WTC11 (cell line): ENCODE results near the gene DNAH1.

Source experiments
- CREM ChIP-seq: sonication (generic); formaldehyde crosslinking; IDR thresholded peaks from 2 replicates; pipeline ENCODE4 v1.8.1; 2022; ENCODE audit warnings: mild to moderate bottlenecking, missing genetic modification reagents, moderate library complexity
- ESRRA ChIP-seq: sonication (generic); formaldehyde crosslinking; IDR thresholded peaks from 2 replicates; pipeline ENCODE4 v1.8.1; 2022; ENCODE audit warnings: mild to moderate bottlenecking, missing genetic modification reagents, borderline replicate concordance
- HMGA2 ChIP-seq: fragments of 250-450 bp; sonication (Bioruptor Pico); IDR thresholded peaks from 2 replicates; pipeline ENCODE4 v1.4.0; 2021; ENCODE audit warnings: mild to moderate bottlenecking, moderate library complexity
- NR2C2 ChIP-seq: sonication (generic); formaldehyde crosslinking; IDR thresholded peaks from 2 replicates; pipeline ENCODE4 v1.8.0; 2022; ENCODE audit warnings: mild to moderate bottlenecking, missing genetic modification reagents
- SP1 ChIP-seq: sonication (generic); formaldehyde crosslinking; conservative IDR thresholded peaks from 2 replicates; pipeline ENCODE4 v1.8.1; 2022; ENCODE audit warnings: missing genetic modification reagents
- ZNF416 ChIP-seq: fragments of 250-450 bp; sonication (Bioruptor Pico); IDR thresholded peaks from 2 replicates; pipeline ENCODE4 v1.9.0; 2021; ENCODE audit warnings: mild to moderate bottlenecking, inconsistent platforms
- TF ChIP-seq, protein P1 (sequence below): fragments of 200-600 bp; IDR thresholded peaks from 2 replicates; pipeline ENCODE4 v1.8.0; 2022; ENCODE audit warnings: antibody characterized with exemption
- TF ChIP-seq, protein P2 (sequence below): sonication (generic); formaldehyde crosslinking; conservative IDR thresholded peaks from 2 replicates; pipeline ENCODE4 v1.8.1; 2022; ENCODE audit warnings: mild to moderate bottlenecking, missing genetic modification reagents
- TF ChIP-seq, protein P3 (sequence below): sonication (generic); formaldehyde crosslinking; IDR thresholded peaks from 2 replicates; pipeline ENCODE4 v1.8.1; 2023; ENCODE audit warnings: mild to moderate bottlenecking, missing genetic modification reagents, moderate library complexity
- TF ChIP-seq, protein P4 (sequence below): sonication (generic); formaldehyde crosslinking; IDR thresholded peaks from 2 replicates; pipeline ENCODE4 v1.8.1; 2023; ENCODE audit warnings: mild to moderate bottlenecking, moderate library complexity, missing genetic modification reagents
- TF ChIP-seq, protein P5 (sequence below): sonication (generic); formaldehyde crosslinking; conservative IDR thresholded peaks from 2 replicates; pipeline ENCODE4 v1.8.1; 2023; ENCODE audit warnings: mild to moderate bottlenecking, low read depth, missing genetic modification reagents, moderate library complexity

DNA sequence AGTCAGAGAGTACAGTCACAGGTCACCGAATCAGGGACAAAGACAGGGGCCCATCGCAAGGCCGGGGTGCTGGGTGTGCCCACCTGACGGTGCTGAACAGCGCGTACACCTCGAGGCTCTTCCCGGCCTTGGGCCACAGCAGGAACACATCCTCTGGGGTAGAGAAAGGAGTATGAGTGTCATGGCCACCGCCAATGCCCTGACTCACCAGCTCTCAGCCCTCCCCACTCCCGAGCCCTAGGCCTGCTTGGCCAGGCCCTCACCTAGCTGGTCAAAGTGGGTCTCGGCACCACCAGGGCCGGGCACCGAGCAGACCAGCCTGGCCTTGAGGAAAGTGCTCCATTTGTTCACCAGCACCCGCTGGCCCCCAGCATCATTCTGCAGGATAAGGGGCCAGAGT lies 124.6 kb downstream of the DNAH1 start:
- TF ChIP-seq, protein P1, sequence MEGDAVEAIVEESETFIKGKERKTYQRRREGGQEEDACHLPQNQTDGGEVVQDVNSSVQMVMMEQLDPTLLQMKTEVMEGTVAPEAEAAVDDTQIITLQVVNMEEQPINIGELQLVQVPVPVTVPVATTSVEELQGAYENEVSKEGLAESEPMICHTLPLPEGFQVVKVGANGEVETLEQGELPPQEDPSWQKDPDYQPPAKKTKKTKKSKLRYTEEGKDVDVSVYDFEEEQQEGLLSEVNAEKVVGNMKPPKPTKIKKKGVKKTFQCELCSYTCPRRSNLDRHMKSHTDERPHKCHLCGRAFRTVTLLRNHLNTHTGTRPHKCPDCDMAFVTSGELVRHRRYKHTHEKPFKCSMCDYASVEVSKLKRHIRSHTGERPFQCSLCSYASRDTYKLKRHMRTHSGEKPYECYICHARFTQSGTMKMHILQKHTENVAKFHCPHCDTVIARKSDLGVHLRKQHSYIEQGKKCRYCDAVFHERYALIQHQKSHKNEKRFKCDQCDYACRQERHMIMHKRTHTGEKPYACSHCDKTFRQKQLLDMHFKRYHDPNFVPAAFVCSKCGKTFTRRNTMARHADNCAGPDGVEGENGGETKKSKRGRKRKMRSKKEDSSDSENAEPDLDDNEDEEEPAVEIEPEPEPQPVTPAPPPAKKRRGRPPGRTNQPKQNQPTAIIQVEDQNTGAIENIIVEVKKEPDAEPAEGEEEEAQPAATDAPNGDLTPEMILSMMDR = no peak
- TF ChIP-seq SP1 (CRISPR knock-in tag) (no peak), ESRRA (CRISPR knock-in tag) (no peak), ZNF416 (CRISPR knock-in tag) (no peak), HMGA2 (CRISPR knock-in tag) (no peak), CREM (no peak), NR2C2 (no peak)
- TF ChIP-seq, protein P2, sequence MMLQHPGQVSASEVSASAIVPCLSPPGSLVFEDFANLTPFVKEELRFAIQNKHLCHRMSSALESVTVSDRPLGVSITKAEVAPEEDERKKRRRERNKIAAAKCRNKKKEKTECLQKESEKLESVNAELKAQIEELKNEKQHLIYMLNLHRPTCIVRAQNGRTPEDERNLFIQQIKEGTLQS = no peak
- TF ChIP-seq, protein P3, sequence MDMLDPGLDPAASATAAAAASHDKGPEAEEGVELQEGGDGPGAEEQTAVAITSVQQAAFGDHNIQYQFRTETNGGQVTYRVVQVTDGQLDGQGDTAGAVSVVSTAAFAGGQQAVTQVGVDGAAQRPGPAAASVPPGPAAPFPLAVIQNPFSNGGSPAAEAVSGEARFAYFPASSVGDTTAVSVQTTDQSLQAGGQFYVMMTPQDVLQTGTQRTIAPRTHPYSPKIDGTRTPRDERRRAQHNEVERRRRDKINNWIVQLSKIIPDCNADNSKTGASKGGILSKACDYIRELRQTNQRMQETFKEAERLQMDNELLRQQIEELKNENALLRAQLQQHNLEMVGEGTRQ (CRISPR knock-in tag) = no peak
- TF ChIP-seq, protein P4, sequence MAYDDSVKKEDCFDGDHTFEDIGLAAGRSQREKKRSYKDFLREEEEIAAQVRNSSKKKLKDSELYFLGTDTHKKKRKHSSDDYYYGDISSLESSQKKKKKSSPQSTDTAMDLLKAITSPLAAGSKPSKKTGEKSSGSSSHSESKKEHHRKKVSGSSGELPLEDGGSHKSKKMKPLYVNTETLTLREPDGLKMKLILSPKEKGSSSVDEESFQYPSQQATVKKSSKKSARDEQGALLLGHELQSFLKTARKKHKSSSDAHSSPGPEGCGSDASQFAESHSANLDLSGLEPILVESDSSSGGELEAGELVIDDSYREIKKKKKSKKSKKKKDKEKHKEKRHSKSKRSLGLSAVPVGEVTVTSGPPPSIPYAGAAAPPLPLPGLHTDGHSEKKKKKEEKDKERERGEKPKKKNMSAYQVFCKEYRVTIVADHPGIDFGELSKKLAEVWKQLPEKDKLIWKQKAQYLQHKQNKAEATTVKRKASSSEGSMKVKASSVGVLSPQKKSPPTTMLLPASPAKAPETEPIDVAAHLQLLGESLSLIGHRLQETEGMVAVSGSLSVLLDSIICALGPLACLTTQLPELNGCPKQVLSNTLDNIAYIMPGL (CRISPR knock-in tag) = no peak
- TF ChIP-seq, protein P5, sequence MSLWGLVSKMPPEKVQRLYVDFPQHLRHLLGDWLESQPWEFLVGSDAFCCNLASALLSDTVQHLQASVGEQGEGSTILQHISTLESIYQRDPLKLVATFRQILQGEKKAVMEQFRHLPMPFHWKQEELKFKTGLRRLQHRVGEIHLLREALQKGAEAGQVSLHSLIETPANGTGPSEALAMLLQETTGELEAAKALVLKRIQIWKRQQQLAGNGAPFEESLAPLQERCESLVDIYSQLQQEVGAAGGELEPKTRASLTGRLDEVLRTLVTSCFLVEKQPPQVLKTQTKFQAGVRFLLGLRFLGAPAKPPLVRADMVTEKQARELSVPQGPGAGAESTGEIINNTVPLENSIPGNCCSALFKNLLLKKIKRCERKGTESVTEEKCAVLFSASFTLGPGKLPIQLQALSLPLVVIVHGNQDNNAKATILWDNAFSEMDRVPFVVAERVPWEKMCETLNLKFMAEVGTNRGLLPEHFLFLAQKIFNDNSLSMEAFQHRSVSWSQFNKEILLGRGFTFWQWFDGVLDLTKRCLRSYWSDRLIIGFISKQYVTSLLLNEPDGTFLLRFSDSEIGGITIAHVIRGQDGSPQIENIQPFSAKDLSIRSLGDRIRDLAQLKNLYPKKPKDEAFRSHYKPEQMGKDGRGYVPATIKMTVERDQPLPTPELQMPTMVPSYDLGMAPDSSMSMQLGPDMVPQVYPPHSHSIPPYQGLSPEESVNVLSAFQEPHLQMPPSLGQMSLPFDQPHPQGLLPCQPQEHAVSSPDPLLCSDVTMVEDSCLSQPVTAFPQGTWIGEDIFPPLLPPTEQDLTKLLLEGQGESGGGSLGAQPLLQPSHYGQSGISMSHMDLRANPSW = no peak
